Central memory CD4-positive, alpha-beta T cell (primary cell): ENCODE data around the gene SPINK13.

Source experiments
- DNase-seq: peaks from one replicate; pipeline ENCODE4 v3.0.0; 2022

The SPINK13 gene

GRCh38 chr5:148314187-148314586 is 45.6 kb downstream of the SPINK13 start:
- DNase-seq = no peak

GRCh38 chr5:148314731-148315130 is 46.1 kb downstream of the SPINK13 start:
- no peak for DNase-seq

GRCh38 chr5:148320011-148320963 is 51.7 kb downstream of the SPINK13 start:
- DNase-seq = peak; percentile 17

GRCh38 chr5:148333262-148333849 is 64.8 kb downstream of the SPINK13 start:
- no peak for DNase-seq

GRCh38 chr5:148335259-148335658 is 66.7 kb downstream of the SPINK13 start, which contains the start of gene SPINK9:
Gene SPINK9 (plus strand): TSS chr5:148335559. CDS start chr5:148335614, 55 bp downstream.
- no peak for DNase-seq
